Body of pancreas (tissue), 4 donors: ENCODE measurements around the gene KATNB1.

Experiments
- CTCF ChIP-seq, 7 experiments: fragments of 450-650 bp in 4 of 7; fragments of 200-600 bp in 3 of 7; sonication (generic) in 3 of 7; IDR thresholded peaks; one replicate each; pipeline ENCODE4 v1.5.1; 2016 to 2019; ENCODE audit warnings: antibody characterized with exemption in 7 of 7
- POLR2A ChIP-seq, 3 donors: fragments of 450-650 bp; IDR thresholded peaks; one replicate each; pipeline ENCODE4 v1.6.1; 2016; ENCODE audit warnings: antibody characterized with exemption in 3 of 3, mild to moderate bottlenecking in 2 of 3

GRCh38 chr16:57771141-57771785, 35.7 kb downstream of the KATNB1 start:
- TF ChIP-seq CTCF (IDR thresholded peaks at IDR 0.05) (no peak), POLR2A (IDR thresholded peaks at IDR 0.05) (no peak)
